GM19023 (cell line): ENCODE data around the gene NPDC1.

Experiments used
- ATAC-seq: cut with Tn5 transposase; IDR thresholded peaks from one replicate; pipeline ENCODE4 v1.9.1; 2021; ENCODE audit warnings: mild to moderate bottlenecking, moderate library complexity; ENCODE audit not compliant: unreplicated experiment

The NPDC1 gene

DNA sequence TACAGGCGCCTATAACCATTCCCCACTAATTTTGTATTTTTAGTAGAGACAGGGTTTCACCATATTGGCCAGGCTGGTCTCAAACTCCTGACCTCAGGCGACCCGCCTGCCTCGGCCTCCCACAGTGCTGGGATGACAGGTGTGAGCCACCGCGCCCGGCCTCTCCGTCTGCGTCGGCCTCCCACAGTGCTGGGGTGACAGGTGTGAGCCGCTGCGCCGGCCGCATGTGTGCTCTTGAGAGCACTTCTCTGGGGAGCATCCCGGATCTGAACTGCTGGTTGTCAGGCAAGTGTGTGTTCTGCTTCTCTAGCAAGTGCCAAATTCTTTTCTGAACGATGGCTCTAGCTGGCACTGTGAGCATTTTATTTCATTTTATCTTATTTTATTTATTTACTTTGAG is 11.6 kb upstream of the NPDC1 start:
- no peak for ATAC-seq

DNA sequence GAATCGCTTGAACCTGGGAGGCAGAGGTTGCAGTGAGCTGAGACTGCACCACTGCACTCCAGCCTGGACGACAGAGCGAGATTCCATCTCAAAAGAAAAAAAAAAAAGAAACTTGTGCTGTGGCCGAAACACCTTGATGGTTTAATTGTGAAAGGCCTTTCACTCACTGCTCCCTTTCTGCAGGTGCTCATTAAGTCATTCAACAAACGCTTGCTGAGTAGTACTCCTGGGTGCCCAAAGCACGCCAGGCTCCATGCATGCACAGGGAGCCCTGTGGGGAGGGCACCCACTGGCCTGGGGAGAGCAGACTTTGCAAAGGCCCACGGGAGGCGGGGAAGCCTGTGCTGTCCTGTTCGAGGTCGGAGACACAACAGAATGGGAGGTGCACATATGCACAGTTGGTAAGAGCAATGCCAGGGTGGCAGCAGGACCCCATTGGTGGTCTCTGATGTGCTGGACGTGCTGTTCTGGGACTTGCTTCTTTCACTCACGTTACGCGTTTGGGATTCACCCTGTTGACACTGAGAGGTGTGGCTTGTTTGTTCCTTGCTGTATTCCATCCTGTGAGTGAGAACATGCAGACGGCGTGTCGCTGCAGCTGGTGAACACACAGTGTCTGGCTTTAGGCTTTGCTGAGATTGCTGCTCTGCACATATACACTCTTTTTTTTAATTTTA is 10.9 kb upstream of the NPDC1 start:
- no peak for ATAC-seq

DNA sequence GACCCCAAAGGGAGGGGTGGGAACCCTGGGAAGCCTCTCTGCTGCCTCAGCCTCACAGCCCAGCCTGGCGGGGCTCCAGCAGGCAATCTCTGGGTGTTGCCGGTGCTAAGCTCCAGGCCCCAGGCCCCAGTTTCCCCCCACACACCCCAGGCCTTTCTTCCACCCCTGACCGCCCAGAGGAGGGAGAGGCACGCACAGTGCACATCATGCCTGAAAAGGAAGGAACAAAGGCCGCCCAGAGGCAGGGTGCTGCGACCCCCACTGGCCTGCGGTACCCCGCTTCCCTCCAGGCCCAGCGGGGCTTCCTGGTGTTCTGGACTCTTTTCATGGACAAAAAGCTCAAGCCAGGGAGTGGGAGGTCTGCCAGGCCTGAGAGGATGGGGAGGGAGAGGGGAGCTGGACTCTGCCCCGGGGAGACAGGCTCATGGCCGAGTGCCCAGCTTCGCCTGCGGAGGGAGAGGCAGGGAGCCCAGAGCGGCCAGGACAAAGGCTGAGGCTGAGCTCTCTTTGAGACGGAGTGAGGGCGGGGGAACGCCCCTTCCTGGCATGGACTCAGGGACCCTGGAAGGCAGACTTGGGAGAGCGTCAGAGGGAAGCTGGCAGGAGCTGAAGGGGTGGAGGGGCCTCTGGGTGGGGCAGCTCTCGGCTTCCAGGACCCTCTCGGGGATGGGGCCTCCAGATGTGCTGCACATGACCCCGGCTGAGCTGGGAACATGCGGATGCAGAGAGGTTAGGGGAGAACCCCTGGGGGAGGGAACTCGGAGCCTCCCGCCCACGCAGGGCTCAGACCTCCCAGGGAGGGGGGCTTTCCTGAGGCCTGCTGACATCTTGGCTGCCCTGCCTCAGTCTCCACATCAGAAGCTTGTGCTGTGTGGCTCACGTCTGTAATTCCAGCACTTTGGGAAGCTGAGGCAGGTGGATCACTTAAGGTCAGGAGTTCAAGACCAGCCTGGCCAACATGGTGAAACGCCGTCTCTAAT is 9.7 kb upstream of the NPDC1 start:
- no peak for ATAC-seq

DNA sequence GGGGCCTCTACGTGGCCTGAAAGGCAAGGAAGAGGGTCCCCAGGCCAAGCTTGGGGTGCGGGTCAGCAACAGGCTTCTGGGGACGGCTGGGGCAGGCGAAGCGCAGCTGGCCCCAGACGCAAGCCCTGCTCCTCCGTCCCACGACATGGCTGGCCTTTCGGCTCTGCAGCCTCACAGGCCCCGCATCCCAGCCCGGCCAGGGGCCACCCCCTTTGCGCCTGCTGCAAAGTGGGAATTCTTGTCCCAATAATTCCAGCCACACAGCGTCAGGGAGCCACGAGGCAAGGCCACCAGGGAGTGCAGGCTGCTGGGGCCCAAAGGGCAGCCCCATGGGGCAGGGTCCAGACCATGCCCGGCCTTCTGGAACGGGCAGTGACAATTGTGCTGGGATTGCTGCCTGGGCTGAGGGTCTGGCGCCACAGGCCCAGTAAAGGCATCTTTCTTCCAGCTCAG is 9.0 kb upstream of the NPDC1 start:
- ATAC-seq = no peak

DNA sequence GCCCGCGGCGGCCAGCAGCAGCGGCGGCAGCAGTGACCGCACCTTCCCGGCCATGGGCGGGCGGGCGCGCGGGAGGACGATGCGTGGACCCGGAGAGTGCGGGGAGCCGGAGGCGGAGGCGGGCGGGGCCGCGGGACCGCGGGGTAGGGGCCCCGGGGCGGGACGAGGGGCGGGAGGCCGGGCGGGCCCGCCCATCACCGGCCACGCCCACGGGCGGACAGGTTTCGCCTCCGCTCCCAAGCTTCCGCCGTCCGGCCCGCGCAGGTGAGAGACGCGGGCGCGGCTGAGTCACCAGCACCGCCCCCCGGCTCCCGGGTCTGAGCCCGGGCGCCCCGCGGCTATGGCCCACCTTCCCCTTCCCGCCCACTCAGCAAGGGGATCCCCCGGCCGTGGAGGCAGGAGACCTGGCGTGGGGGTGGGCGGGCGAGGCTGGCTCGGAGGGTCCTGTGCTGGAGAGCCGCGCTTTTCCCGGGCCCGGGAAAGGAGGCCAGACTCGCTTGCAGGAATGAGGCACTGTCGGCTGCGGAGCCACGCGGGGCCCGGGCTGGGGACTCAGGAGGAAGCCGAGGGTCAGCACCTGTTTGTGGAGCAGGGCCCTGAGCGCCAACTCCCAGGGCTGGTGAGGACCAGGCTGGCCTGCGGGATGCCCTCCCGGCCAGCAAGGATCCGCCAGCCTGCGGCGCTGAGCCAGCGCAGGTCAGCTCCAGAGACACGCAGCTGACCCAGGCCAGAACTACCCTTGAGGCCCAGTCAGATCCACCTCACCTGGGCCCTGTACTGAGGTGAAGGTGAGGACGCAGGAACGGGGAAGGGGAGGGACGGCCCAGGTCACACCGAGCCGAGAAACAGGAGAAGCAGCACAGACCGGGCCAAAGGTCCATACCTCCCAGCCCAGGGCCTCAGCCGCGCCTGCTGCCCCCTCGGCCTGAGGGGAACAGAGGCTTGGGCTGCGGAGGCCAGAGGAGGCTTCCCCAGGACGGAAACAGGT is 8.3 kb upstream of the NPDC1 start, which contains the start of gene ENTPD2:
Gene ENTPD2, minus strand, starts transcription at position 118 of the 988 bp plus-strand sequence. Its CDS starts 64 bp downstream, at position 54.
- ATAC-seq = no peak

DNA sequence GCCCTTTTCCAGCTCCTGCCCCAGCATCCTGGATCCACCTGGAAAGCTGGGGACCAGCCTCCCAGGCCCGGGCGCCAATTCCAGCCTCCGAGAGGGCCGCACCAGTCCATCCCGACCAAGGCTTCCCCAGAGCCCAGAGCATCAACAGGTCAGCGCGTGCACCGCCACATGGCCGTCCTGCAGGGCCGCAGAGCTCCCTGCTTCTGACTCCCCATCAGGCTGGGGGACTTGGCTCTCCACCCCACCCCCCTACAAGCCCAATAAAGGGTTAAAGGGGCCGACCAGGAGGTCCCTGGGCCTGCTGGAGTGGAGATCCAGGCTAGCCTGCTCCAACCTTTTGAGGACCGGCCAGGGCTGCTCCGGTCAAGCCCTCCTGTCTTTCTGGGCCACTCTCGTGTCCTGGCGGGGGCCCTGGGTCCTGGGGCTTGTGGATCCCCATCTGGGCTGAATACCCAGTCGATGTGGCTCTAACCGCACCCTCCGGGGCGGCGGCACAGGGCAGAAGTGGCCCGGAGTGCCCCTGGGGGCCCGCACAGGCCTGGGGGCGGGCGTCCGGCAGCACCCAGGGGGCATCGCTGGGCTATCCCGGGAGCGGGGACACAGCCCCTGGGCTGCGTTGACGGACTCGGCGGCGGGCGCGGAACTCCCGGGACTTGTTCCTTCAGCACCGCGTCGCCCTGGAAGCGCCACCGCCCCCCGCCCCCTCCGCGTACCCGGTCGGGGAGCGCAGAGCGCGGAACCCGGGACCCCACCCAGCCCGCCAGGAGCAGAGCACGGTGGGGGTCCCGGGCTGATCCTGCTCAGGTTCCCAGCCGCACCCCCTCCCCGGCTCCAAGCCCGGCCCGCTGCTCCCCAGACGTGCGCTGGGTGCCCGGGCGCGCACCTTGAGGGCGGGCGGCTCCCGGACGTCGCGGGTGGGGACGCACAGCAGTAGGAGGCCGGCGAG is 7.3 kb upstream of the NPDC1 start:
- no peak for ATAC-seq

DNA sequence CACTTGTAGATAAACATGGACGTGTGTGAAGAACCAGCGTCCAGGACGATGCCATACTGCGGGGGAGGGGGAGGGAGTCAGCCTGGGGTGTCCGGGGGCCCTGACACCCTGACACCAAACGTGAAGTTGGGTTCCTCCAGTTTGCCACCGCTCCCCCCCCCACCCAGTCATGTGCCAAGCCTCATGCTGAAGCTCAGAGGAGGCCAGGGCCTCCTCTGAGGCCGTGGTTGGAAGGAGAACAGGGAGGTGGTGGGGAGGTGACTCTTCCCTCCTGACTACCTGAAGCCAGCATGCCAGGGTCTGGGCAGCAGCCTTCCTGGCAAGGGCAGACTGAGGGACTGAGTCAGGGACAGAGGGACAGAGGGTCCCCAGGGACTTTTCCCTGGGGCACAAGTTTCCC is 6.3 kb upstream of the NPDC1 start:
- ATAC-seq = no peak

DNA sequence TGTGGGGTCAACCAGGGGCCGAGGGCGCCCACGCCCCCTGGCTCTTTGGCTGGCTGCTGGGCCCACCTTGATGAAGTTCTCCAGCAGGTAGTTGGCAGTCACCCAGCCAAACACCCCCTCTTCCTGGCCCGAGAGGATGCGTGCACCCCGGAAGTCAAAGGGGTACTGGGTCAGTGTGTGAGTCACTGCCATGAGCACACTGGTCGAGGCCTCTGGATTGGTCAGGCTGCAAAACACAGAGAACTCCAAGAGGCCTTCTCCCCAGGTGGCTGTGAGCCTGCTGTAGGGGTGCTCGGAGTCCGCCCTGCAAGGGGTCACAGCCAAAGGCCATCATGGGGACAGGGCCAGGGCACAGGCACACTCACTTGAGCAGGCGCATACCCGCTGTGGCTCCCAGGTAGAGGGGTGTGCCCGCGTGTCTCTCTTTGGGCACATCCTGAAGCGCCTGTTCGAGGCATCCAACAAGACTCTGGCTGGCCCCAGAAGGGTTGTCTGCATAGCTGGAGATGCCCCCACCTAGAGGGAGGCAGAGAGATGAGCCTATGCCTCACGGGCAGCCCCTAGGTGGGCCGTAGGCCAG is 5.3 kb upstream of the NPDC1 start:
- no peak for ATAC-seq

DNA sequence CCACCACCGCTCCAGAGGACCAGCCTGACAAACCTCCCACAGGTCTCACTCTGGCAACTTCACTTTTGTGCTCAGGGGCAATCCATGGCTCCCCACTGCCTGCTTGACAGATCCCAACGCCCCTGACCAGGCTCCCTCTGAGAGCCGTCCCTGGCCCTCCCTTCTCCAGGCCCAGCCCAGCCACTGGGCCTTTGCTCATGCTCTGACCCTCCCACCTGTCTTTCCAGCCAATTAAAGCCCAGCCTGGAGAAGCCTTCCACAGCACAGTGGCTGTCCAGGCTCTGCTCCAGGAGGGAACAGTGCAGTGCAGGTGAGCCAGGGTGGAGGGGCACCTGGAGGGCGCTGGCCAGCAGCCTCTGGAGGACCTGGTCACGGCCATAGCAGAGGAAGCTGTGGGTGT is 4.6 kb upstream of the NPDC1 start:
- ATAC-seq = no peak

DNA sequence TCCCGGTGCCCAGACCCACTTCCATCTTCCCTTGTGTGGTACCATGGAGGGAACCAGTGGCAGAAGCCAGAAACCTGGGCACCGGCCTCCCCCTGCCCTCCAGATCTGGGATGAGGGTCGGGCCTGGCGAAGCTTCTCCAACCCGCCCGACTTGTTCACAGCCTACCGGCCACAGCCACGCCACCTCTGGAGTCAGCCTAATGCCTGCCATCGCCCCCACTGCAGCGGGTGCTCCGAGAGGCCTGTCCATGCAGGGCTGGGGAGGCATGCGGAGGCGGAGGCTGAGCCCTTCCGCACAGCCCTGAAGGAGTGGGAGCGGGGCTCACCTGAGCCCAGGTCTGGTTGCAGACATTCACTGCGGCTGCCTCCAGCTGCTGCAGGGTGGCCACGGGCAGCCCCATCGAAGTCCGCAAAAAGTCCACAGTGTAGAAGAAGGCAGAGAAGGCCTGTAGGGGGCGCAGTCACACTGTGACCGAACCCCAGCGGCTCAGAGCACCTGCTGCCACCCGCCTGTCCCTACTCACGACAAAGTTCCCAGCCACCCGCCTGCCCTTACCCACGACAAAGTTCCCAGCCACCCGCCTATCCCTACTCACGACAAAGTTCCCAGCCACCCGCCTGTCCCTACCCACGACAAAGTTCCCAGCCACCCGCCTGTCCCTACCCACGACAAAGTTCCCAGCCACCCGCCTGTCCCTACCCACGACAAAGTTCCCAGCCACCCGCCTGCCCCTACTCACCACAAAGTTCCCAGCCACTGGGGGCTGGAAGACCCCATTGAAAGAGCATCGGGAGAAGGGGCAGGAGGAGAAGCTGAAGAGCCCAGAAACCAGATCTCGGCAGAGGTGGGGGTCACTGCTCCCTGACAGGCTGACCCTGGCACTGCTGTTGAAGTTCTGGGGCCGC is 3.8 kb upstream of the NPDC1 start:
- ATAC-seq = no peak

DNA sequence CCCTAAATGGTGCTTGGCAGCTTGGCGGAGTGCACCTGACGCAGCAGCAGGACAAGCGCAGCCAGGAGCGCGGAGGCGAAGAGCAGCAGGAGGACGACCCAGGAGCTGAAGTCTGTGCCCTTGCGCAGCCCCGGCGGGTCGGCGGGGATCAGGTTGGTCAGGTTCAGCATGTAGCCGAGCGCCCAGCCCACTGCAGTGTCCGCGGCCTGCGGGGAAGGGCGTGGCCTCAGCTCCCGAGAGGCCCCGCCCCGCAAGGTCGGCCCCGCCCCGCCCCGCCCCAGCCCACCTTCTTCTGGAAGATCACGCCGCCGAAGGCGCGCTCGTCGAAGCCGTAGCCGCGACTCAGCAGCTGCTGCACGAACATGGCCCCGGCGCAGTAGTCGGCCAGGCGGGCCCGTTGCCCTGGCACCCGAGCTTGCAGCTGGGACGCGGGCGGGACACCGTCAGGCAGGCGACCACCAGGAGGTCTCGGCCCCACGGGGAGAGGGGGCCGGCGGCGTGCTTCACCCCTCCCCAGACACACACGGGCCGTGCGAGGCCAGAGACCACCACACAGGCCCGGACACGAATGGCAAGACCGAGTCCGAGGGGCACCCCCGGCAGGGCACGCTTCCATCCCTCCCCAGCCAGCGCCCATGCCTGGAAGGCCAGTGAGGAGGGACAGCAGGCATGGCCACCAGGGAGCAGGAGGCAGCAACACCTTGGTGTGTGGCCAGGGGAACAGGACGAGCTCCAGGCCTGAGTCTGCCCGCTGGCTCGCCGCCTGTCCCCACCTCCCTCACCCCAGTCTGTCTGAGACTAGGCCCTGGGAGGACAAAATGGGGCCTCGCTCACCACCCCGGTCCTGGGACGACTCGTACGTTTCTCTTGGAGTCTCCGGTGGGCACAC is 2.9 kb upstream of the NPDC1 start:
- no peak for ATAC-seq

DNA sequence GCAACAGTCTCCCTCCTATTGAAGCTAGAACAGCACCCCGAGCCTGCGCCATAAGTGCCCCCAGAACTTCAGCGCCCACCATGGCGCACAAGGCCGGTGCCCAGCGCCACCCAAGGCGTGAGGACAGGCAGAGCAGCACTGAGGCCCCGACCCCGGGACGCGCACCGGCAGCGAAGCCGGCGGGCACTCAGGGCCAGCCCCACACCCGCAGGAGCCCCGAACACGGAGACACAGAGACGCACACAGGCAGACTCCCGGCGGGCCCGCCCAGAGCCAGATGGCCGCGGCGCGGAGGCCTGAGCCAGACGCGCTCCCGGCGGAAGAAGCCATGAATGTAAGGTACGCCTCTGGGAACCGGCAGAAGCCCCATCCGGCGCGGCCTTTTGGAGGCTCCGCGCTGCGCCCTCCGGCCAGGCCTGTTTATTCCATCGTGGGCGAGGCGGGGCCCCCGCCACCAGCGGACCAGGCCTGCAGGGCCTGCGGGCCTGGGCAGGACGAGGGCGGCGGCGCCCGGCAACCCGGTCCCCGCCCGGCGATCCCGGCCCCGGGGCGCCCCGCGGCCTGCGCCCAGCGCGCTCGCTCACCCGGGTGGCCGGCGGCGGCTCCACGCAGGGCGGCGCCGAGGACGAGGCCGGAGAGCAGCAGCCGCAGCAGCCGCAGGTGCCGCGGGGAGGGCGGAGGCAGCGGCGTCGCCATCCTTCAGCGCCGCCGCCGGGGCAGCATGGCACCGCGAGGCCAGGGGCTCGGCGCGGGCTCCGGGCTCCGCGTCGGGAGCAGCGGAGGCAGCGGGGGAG is 486 bp downstream of the NPDC1 start:
- ATAC-seq = no peak

DNA sequence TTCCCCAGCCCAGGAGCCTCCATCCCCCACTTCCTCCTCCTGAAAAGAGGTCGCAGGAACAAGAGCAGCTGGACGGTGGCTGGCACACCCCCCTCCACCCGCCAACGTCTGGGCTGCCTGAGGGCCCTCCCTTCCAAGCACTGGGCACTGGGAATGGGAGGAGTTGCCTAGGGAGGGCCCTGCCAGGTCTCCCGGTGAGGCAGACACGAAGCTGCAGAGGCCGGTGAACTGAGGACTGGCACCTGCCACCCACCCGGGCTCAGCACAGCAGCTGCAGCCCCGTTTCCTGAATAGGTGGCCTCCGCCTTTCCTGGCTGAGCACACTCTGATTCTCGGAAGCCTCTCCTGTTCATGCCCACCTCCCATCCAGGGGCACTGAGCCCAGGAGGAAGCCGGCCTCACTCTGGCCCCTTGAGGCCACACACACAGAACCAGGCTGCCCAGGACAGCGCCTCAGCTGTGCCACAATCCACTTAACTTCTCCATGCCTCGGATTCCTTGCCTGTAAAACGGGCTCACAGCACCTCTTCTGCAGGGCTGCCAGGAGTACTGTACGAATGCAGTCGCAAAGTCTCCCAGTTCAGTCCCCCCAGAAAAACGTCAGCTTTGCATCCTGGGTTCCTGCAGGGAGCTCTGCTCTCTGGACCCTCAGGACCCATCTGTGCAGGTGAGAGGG is 1.3 kb downstream of the NPDC1 start:
- no peak for ATAC-seq

DNA sequence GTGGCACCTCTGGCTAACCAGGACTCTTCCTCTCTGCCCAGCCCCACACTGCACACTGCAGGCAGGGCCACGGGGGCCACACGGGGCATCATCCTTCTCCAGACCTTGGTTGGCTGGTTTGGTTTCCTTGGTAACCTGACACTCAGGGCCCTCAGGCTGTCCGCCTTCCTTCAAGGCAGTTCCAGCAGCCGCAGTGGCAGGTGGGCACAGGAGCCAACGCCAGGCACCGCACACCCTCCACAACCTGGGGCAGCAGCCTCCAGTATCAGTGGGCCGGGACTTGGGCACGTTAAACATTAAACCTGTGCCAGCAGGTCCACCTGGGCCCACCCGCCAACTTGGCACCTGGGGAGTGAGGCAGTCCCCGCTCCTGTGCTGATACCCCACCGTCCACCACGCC is 1.9 kb downstream of the NPDC1 start:
- no peak for ATAC-seq

DNA sequence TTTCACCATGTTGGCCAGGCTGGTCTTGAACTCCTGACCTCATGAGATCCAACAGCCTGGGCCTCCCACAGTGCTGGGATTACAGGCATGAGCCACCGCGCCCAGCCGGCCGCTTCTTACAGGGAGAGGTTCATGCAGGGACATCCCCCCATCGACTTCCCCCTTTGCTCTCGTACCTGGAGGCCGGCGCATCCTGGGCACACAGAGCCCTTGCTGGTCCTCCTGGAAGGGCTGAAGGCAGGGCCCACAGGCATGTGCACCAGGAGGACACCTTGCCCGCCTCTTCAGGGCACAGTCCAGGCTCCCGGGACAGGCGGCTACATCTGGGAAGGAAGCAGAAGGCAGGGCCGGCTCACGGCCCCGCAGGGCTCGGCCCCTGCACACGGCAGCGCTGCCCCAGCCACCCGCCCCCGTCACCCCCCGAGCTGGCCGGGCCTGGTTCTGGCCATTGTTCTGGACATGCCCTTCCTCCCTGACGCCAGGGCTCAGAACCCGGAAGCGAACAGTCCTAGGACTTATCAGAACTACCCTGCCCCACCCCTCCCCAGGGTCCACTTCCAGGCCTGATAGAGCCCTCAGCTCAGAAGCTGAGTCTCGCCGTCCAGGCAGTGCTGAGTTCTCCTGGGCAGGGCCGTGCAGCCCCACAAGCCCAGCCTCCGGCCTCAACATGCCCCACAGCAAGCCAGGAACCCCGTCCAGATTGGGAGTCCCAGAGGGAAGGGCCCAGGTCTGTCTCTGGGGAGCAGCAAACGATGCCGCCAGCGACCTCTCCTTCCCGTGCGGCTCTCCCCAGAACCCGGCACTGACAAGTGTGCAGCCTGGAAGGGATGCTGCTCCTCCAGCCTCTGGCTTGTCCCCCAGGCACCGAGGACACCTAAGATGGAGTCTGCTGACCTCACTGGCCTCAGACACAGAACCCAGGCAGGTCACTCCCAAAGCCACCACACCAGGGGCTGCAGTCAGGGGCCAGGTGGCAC is 2.9 kb downstream of the NPDC1 start:
- ATAC-seq = no peak
